GM10266 (cell line): ENCODE measurements around the gene CLK3.

Experiments used
- DNase-seq: peaks from one replicate; pipeline ENCODE4 v3.0.0; 2012; ENCODE audit errors: extremely low spot score
- TF ChIP-seq, protein P1 (sequence below): IDR thresholded peaks from 2 replicates; pipeline ENCODE4 v1.5.1; 2012; ENCODE audit warnings: mild to moderate bottlenecking, low read depth; ENCODE audit not compliant: control insufficient read depth, insufficient read depth; ENCODE audit errors: missing control alignments

Gene CLK3

DNA sequence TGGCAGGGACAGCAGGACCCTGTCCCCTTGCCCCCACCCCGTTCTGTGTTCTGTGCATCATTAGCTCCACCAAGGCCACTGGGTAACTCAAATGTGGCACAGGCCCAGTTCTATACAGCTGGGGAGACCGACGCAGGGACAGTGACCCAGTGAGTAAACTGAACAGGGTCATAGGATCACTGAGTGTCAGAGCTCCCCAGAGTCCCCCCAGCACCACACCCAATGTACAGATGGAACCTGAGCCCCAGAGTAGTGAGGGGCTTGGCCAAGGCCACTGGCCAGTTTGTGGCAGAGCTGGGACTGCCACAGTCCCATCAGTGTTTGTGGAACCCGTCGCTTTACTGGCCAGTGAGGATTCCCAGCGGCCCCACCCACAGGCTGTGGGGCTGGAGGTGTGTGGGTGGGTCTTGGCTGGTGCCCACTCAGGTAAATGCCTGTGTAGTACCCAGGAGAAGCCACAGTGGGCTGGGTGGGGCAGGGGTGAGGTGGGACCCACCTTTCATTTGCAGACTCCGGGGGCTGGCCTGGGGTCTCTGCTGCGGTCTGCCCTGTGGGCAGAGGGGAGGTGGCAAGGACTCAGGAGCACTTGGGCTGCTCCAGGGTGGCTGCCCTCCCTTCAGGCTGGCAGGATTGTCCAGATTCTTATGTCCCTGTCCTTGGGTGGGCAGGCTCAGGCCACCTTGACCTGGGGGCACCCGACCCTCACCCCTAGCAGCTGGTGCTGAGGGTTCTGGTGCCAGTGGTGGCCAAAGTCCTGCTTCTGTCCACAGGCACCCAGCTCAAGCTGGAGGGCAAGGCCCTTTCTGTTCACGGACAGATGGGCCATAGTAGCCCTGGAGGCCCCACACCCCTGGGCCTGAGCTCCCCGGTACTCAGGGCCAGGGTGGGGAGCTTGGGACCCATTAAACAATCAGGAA lies 11.6 kb upstream of the CLK3 start:
- no peak for DNase-seq
- TF ChIP-seq, protein P1, sequence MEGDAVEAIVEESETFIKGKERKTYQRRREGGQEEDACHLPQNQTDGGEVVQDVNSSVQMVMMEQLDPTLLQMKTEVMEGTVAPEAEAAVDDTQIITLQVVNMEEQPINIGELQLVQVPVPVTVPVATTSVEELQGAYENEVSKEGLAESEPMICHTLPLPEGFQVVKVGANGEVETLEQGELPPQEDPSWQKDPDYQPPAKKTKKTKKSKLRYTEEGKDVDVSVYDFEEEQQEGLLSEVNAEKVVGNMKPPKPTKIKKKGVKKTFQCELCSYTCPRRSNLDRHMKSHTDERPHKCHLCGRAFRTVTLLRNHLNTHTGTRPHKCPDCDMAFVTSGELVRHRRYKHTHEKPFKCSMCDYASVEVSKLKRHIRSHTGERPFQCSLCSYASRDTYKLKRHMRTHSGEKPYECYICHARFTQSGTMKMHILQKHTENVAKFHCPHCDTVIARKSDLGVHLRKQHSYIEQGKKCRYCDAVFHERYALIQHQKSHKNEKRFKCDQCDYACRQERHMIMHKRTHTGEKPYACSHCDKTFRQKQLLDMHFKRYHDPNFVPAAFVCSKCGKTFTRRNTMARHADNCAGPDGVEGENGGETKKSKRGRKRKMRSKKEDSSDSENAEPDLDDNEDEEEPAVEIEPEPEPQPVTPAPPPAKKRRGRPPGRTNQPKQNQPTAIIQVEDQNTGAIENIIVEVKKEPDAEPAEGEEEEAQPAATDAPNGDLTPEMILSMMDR: no peak

- DNase-seq: no peak
These were observed 10.4 kb upstream of the CLK3 start for GRCh38 chr15:74604983-74605794.

GRCh38 chr15:74605795-74606150 lies 9.9 kb upstream of the CLK3 start:
- TF ChIP-seq, protein P1: no peak
- DNase-seq: no peak

More at GRCh38 chr15:74604983-74605794, 10.4 kb upstream of the CLK3 start:
- TF ChIP-seq, protein P1: no peak

DNA sequence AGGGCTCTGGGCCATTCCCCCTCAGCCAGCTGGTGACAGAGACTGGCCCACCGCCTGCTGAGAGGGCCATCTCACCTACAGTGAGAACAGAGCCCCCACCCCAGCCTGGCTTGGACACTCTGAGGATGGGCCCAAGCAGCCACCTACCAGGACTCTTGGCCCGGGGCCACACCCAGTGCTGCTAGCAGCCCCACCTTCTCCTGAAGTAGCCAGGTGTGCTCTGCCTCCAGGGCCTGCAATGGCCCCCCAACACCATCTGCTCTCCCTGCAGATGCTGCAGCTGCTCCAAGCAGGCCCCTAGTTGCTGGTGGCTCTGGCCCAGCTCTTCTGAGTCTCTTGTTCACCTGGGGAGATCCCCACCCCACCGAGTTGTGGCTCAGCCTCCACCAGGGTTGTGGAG lies 6.8 kb upstream of the CLK3 start:
- TF ChIP-seq, protein P1: no peak
- DNase-seq: no peak

DNA sequence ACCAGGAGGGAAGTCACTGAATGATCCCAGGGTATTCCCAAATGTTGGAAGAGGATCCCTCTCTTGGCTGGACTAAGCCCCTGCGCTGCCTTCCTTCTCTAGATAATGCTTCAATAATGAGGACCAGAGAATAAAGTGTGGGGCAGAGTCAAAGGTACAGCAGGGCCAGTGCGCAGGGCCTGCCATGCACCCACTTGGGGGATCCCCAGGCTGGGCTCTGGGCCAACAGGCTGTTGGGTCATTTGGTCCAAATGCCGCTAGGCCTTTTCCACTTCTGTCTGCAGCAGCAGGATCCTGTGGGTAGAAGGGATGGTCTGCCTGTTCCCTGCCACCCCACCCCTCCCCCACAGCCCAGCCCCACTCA lies 5.7 kb upstream of the CLK3 start:
- TF ChIP-seq, protein P1: no peak
- no peak for DNase-seq

- DNase-seq: no peak
These were observed 5.2 kb upstream of the CLK3 start for GRCh38 chr15:74610302-74610951.

More at GRCh38 chr15:74610302-74610951, 5.2 kb upstream of the CLK3 start:
- TF ChIP-seq, protein P1: no peak
